ENCODE data around the gene STARD10. TPM values are rescaled to one million over a fixed set of nuclear protein-coding genes. Genes with fewer than 3 reads are reported as not detected.

The STARD10 gene
- total RNA-seq, 1 experiment from 2014 or later = 10.6 TPM

DNA sequence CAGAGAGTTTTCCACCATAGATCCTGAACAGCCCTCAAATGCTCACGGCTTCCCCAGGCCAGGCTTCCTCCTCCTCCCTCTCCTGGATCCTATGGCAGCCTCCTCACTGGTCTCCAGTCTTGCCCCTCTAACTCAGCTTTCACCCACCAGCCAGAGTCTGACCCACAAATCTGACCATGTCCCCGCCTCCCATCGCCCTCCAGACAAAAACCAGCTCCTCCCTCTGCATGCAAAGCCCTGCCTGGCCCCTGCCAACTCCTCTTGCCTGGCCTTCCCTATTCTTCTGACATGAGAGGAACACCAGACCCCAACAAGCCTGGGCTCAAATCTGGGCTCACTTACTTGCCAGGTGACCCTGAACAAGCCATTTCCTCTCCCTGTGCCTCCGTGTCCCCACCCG is 87.3 kb downstream of the STARD10 start:
- Mint-ChIP-seq H3K9me3 (ENCODE audit: unreplicated experiment) (no peaks in the 10 kb centered on the region), H3K36me3 (ENCODE audit: insufficient read depth, unreplicated experiment) (peaks cover 60% of the 10 kb centered on the region), H3K4me1 (ENCODE audit: insufficient read depth, unreplicated experiment) (no peaks in the 10 kb centered on the region), H3K4me3 (ENCODE audit: unreplicated experiment) (no peak overlapping the region), H3K27ac (ENCODE audit: low read depth, unreplicated experiment) (no peak overlapping the region), H3K27me3 (ENCODE audit: insufficient read depth, unreplicated experiment) (no peaks in the 10 kb centered on the region)
- POLR2A ChIA-PET = interaction anchor here (0.6 kb wide), 1 partner anchor 602 kb away, joined by 4 read pairs; no protein-coding TSS in a partner anchor
- BruUV-seq (replicated peaks) = no TSS peak
- TF ChIP-seq, protein P1, sequence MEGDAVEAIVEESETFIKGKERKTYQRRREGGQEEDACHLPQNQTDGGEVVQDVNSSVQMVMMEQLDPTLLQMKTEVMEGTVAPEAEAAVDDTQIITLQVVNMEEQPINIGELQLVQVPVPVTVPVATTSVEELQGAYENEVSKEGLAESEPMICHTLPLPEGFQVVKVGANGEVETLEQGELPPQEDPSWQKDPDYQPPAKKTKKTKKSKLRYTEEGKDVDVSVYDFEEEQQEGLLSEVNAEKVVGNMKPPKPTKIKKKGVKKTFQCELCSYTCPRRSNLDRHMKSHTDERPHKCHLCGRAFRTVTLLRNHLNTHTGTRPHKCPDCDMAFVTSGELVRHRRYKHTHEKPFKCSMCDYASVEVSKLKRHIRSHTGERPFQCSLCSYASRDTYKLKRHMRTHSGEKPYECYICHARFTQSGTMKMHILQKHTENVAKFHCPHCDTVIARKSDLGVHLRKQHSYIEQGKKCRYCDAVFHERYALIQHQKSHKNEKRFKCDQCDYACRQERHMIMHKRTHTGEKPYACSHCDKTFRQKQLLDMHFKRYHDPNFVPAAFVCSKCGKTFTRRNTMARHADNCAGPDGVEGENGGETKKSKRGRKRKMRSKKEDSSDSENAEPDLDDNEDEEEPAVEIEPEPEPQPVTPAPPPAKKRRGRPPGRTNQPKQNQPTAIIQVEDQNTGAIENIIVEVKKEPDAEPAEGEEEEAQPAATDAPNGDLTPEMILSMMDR (IDR thresholded peaks at IDR 0.05; ENCODE audit: unreplicated experiment) = no peak
- no peak for DNase-seq (ENCODE audit: unreplicated experiment)
- intact Hi-C loops (cut with micrococcal nuclease) = no loop called here
- CTCF ChIA-PET = interaction anchor here (0.6 kb wide), 2 partner anchors 8 to 353 kb away, joined by 3 read pairs; no protein-coding TSS in a partner anchor

- POLR2A ChIA-PET = interaction anchor here (0.6 kb wide), 1 partner anchor 603 kb away, joined by 4 read pairs; no protein-coding TSS in a partner anchor
- no TSS peak for BruUV-seq (replicated peaks)
- no peaks in the 10 kb centered on the region for H3K27me3 Mint-ChIP-seq (ENCODE audit: insufficient read depth, unreplicated experiment)
- no peak for DNase-seq (ENCODE audit: unreplicated experiment)
- TF ChIP-seq, protein P1 (IDR thresholded peaks at IDR 0.05; ENCODE audit: unreplicated experiment) = no peak
- H3K4me3 Mint-ChIP-seq (ENCODE audit: unreplicated experiment) = no peak overlapping the region
- intact Hi-C loops (cut with micrococcal nuclease) = no loop called here
- H3K4me1 Mint-ChIP-seq (ENCODE audit: insufficient read depth, unreplicated experiment) = no peaks in the 10 kb centered on the region
- CTCF ChIA-PET = interaction anchor here (0.6 to 0.7 kb wide), 2 partner anchors 7 to 11 kb away, joined by 3 read pairs; no protein-coding TSS in a partner anchor
- peaks cover 53% of the 10 kb centered on the region for H3K36me3 Mint-ChIP-seq (ENCODE audit: insufficient read depth, unreplicated experiment)
- H3K9me3 Mint-ChIP-seq (ENCODE audit: unreplicated experiment) = no peaks in the 10 kb centered on the region
- no peak overlapping the region for H3K27ac Mint-ChIP-seq (ENCODE audit: low read depth, unreplicated experiment)
Measured at GRCh38 chr11:72705442-72706365, 88.1 kb downstream of the STARD10 start.

DNA sequence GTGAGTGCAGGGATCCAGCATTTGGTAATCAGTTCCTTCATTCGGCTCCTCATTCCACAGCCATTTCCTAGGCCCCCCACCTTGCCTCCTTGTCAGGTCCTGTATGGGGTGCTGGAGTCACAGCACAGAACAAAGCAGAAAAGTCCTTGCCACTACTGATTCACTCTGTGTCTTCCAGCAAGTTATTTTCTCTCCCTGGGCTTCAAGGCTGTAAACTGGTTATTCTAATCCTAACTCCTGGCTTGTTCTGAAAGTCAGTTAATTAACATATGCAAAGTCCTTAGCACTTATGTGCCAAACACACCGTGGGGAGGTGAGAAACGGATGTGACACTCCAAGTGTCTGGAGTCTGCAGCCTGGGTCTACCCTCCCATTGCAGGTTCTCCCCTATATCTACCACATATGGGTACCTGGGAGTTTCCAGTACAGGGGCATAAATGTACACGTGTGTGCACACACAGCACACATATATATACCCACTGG is 89.0 kb downstream of the STARD10 start:
- H3K36me3 Mint-ChIP-seq (ENCODE audit: insufficient read depth, unreplicated experiment) = peaks cover 52% of the 10 kb centered on the region
- H3K27ac Mint-ChIP-seq (ENCODE audit: low read depth, unreplicated experiment) = no peak overlapping the region
- DNase-seq (ENCODE audit: unreplicated experiment) = no peak

More for the DNA sequence above, 89.0 kb downstream of the STARD10 start:
- ChIA-PET CTCF (interaction anchor here (1.1 kb wide), 1 partner anchor 9 kb away, joined by 3 read pairs; no protein-coding TSS in a partner anchor), POLR2A (no interaction called here)
- TF ChIP-seq, protein P1 (IDR thresholded peaks at IDR 0.05; ENCODE audit: unreplicated experiment) = no peak
- intact Hi-C loops (cut with micrococcal nuclease) = no loop called here
- no peaks in the 10 kb centered on the region for H3K4me1 Mint-ChIP-seq (ENCODE audit: insufficient read depth, unreplicated experiment)
- no peaks in the 10 kb centered on the region for H3K9me3 Mint-ChIP-seq (ENCODE audit: unreplicated experiment)
- no peaks in the 10 kb centered on the region for H3K27me3 Mint-ChIP-seq (ENCODE audit: insufficient read depth, unreplicated experiment)
- H3K4me3 Mint-ChIP-seq (ENCODE audit: unreplicated experiment) = no peak overlapping the region
- BruUV-seq (replicated peaks) = no TSS peak

Small RNA genes lying within 50 kb of the gene (microRNA-seq; reads per million reads assigned to microRNA genes)
- not detected for gene MIR4692

Other genes starting within 250 kb of the STARD10 start
- gene PDE2A, start 119.6 kb downstream of the STARD10 start, total RNA-seq (2022) = 1.9 and 3.3 TPM in 2 replicates
- 47.0 and 47.6 TPM in 2 replicates for gene ARAP1, start 41.6 kb downstream of the STARD10 start, total RNA-seq (2022)
- 9.9 and 11.2 TPM in 2 replicates for gene ATG16L2, start 20.4 kb upstream of the STARD10 start, total RNA-seq (2022)

Measured in MCF 10A (cell line).